GM18508 (cell line): ENCODE results near the gene PHF24.
"Not testable (repeated sequence)": the region's sequence is repeated elsewhere in the genome, so short reads cannot be mapped to it uniquely, and the experiment has no call there.

Experiments
- ATAC-seq: cut with Tn5 transposase; IDR thresholded peaks from one replicate; pipeline ENCODE4 v1.9.1; 2021; ENCODE audit warnings: moderate number of reproducible peaks; ENCODE audit not compliant: insufficient read depth, unreplicated experiment

The PHF24 gene

GRCh38 chr9:34957492-34958410 is at the start of gene PHF24:
Gene PHF24, plus strand, starts transcription at chr9:34958285. Its CDS starts 13,014 bp downstream, at chr9:34971299.
- ATAC-seq, result no peak

- no peak for ATAC-seq
These were observed 31.0 kb upstream of the PHF24 start for GRCh38 chr9:34927061-34927460.

- ATAC-seq, result no peak
These were observed 29.2 kb upstream of the PHF24 start for GRCh38 chr9:34928921-34929320.

GRCh38 chr9:34929506-34930102 is 28.5 kb upstream of the PHF24 start:
- no peak for ATAC-seq

GRCh38 chr9:34939989-34940388 is 18.1 kb upstream of the PHF24 start:
- ATAC-seq, result not testable (repeated sequence)

- no peak for ATAC-seq
These were observed 9.6 kb upstream of the PHF24 start for GRCh38 chr9:34948451-34948850.

GRCh38 chr9:34954225-34954624 is 3.9 kb upstream of the PHF24 start:
- no peak for ATAC-seq

- ATAC-seq, result not testable (repeated sequence)
These were observed 2.0 kb upstream of the PHF24 start for GRCh38 chr9:34956066-34956465.

- no peak for ATAC-seq
These were observed 1.4 kb upstream of the PHF24 start for GRCh38 chr9:34956648-34957047.

- no peak for ATAC-seq
These were observed 412 bp downstream of the PHF24 start for GRCh38 chr9:34958411-34958982.

- ATAC-seq, result no peak
These were observed 1.4 kb downstream of the PHF24 start for GRCh38 chr9:34959461-34959860.

GRCh38 chr9:34961574-34962490 is 3.7 kb downstream of the PHF24 start:
- no peak for ATAC-seq

GRCh38 chr9:34962546-34962945 is 4.5 kb downstream of the PHF24 start:
- ATAC-seq, result no peak

- no peak for ATAC-seq
These were observed 5.5 kb downstream of the PHF24 start for GRCh38 chr9:34963552-34963951.

- ATAC-seq, result no peak
These were observed 6.4 kb downstream of the PHF24 start for GRCh38 chr9:34964458-34964857.

GRCh38 chr9:34971146-34971811 is 13.2 kb downstream of the PHF24 start:
- ATAC-seq, result no peak

- no peak for ATAC-seq
These were observed 16.6 kb downstream of the PHF24 start for GRCh38 chr9:34974664-34975063.

- no peak for ATAC-seq
These were observed 18.4 kb downstream of the PHF24 start for GRCh38 chr9:34976441-34976840.

GRCh38 chr9:34976992-34977391 is 18.9 kb downstream of the PHF24 start:
- no peak for ATAC-seq
